GM21529 (cell line): ENCODE data around the gene ALDH1A2.
"Not testable (repeated sequence)": the region's sequence is repeated elsewhere in the genome, so short reads cannot be mapped to it uniquely, and the experiment has no call there.

Experiments
- ATAC-seq: cut with Tn5 transposase; IDR thresholded peaks from one replicate; pipeline ENCODE4 v1.9.1; 2021; ENCODE audit not compliant: unreplicated experiment

ALDH1A2 gene

GRCh38 chr15:58002338-58003126 lies 63.0 kb downstream of the ALDH1A2 start:
- ATAC-seq = no peak

DNA sequence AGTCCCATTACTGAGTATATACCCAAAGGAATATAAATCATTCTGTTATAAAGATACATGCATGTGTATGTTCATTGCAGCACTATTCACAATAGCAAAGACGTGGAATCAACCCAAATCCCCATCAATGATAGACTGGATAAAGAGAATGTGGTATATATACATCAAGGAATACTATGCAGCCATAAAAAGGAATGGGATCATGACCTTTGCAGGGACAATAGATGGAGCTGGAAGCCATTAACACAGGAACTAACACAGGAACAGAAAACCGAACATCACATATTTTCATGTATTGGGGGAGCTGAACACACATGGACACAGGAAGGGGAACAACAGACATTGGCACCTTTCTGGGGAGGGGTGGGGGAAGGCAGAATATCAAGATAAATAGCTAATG lies 65.8 kb downstream of the ALDH1A2 start:
- not testable (repeated sequence) for ATAC-seq

GRCh38 chr15:57996561-57996960 lies 69.0 kb downstream of the ALDH1A2 start:
- no peak for ATAC-seq

- ATAC-seq = no peak
These were observed 71.1 kb downstream of the ALDH1A2 start for GRCh38 chr15:57994221-57995049.

DNA sequence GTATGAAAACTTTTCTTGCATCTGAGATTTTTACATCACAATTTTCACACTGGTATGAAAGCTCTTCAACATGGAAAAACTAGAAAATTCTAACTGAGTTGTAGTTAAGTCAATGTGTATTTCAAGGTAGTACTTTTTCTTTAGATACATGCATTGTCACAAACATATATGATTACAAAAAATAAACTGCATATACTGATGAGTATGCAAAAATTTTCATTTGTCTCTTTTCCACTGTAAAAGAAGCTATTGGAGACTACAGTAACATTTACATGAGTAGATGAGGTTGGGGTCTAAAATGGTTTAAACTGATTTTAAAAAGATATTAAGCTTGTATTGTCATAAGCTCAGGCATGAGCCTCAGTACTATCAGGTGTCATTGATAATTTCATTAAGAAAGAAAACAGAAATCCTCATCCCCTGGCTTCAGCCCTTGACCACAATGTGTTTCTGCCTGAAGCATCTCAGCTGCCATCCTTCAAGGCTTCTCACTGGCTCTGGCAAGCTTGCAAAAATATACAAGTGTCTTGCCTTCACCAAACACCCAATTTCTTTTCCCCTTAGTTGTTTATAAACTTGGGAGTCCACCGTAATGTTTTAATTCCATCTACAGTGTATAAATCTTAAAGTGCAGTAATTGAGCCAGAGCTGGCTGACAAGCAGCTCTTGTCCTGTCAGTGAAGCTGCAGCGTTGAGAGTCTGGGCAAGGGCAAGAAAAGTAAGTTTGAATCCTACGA lies 71.9 kb downstream of the ALDH1A2 start:
- no peak for ATAC-seq

GRCh38 chr15:57992761-57993355 lies 72.7 kb downstream of the ALDH1A2 start:
- no peak for ATAC-seq

DNA sequence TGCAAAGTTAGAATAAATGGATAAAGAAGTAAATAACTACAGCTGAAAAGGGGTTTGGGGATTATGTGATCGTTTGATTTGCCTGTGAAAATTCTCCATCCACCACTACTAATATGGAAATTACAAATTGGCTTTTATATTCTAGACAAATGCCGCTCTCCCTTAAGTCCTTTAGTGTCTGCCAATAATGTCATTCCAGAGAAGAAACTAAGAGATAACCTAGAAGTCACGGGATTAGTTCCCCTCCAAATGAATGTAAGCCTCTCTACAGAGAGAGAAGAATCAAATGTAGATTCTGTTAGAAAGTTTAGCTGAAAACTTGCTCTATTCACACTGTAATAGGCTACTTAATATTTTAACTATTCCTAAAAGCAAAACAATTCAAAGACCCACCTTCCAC lies 92.0 kb downstream of the ALDH1A2 start:
- ATAC-seq = no peak

GRCh38 chr15:57972864-57973263 lies 92.6 kb downstream of the ALDH1A2 start:
- no peak for ATAC-seq

- ATAC-seq = no peak
These were observed 95.5 kb downstream of the ALDH1A2 start for GRCh38 chr15:57969996-57970395.

GRCh38 chr15:57969355-57969754 lies 96.2 kb downstream of the ALDH1A2 start:
- ATAC-seq = no peak

DNA sequence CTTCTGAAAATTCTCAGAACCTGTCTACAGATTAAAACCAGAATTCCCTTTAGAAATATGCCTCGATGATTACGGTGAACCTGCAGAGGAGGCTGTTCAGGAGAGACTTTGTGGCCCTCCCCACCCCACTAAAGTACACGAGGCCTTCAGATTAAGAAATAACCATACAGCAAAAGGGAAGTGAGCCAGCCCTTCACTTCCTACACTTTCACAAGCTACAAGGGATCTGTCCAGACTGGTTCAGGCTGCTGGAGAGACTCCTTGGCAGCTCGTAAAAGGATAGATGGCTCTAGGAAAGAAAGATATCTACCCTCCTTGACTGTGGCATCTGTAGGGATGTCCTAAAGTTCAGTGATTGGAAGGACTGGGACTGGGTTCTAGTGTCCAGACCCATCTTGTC lies 102.6 kb downstream of the ALDH1A2 start:
- ATAC-seq = no peak

DNA sequence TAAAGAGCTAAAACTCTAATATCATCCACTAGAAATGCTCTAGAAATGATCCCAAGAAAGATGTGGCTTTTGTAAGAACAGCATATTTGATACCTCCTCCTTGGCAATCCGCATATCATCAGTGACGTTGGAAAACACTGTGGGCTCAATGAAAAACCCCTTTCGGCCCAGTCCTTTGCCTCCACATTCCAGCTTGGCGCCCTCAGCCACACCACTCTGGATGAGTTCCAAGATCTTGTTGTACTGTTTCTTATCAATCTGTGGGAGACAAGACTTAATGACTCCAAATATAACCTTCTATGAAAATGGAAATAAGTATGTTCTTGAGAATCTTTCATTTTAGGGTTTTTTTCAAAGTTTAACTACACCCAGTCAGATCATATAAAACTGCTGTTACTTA lies 103.6 kb downstream of the ALDH1A2 start:
- ATAC-seq = no peak

DNA sequence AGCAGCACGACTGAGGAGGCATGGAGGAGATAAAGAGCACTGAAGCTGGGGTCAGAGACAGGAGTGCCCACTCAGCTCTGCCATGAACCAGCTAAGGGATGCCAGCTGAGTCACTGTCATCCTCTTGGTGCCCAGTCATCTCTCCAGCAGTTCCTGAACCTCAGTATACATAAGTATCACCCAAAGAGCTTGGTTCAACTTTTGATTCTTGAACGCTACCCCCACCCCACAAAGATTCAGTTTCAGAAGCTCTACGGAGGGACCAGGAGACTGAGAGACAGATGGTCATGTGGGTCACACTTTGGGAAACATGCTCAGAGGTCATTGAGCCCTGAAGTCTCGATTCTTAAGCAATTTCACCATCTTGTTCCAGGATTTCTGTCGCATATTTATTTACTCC lies 108.4 kb downstream of the ALDH1A2 start:
- ATAC-seq = no peak

DNA sequence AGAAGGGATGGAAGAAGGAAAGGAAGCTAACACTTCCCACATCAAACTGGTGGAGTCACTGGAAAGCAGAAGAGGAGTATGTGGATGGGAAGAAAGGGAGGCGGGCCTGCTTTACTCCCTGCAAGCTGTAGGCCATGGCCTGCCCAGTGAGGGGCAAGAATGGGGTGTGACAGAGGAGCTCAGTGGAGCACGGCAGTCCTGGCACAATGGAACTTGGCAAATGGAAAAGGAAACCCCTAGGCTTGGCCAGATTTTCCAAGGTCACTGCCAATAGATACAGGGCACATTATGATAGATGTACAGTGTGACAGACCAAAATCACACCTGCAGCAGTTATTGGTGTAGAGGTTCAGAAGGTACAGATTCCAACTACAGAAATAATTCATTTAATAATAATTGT lies 111.6 kb downstream of the ALDH1A2 start:
- ATAC-seq = no peak

GRCh38 chr15:57951328-57951932 lies 114.1 kb downstream of the ALDH1A2 start:
- ATAC-seq = no peak

DNA sequence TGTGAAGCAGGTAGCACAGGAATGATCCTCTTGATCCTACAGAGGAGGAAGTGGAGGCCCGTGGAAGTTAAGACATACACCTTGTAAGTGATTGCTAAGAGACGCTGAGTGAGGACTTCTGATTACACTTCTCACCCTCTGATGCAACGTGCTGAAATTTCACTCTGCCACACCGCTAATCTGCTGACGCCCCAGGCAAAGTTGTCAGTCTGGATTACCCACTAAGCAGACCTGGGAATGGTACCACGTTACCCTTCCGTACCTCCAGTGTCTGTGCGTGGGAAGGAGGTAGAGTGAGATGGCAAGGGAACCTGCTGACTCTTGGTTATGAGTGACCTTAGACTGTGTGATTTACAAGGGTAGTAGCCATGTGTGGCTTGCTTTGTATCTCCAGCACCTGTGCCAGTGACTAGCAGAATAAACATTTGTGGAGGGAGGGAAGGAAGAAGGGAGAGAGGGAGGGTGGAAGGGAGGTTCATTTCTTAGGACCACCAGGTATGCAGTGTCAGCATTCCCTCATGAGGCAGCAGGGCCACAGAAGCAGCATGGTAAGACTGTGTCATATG lies 115.0 kb downstream of the ALDH1A2 start:
- ATAC-seq = no peak

DNA sequence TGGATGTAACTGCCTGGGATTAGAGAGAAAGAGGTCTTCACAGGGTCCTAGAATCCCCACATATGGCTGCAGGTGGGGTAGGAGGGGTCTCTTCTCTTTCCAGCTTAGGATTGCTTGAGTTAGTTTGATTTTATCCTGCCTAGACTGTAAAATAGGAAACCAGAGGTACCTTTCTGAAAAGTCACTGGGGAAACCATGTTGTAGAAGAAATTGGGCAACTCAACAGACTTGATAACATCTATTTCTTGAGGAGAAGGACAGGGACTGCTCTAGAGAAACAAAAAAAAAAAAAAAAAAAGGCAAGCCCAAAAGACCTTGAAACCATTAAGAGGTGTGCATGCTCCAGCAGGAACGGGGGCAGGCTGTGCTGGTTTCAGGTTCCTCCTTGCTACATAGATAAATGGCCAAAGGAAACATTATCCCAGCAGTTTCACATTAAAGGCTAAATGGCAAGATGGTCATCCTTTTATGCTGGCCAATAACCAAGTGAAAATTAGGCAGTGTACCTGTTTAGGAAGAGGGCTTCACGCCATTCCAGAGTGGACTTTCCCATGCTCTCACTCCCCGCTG lies 116.1 kb downstream of the ALDH1A2 start:
- ATAC-seq = no peak

- ATAC-seq = no peak
These were observed 116.9 kb downstream of the ALDH1A2 start for GRCh38 chr15:57948351-57949289.

DNA sequence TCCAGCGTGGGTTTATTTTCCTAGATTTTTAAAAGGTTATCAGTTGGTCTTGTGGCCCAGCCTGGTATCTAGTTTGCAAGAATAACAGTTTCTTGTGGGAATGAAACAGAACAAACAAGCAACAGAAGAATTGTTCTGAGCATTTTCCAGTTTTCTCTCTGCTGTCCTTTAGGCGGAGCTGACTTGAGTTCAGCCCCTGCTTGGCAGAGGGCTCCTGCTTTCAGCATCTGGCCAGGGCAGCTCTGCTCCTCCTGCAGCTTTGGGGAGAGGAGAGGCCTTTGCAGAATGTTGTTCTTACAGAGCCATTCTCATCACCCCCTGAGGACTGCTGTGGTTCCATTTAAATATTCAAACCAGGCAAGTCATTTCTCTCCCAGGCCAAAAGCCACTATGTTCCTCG lies 117.7 kb downstream of the ALDH1A2 start:
- no peak for ATAC-seq
